CD14-positive monocyte (primary cell): ENCODE measurements around the gene SEMA3D. TPM values are rescaled to one million over a fixed set of nuclear protein-coding genes. Genes with fewer than 3 reads are reported as not detected.

Experiments
- DNase-seq, 3 donors: peaks; one replicate each; pipeline ENCODE4 v3.0.0-alpha.2; 2011 to 2022
- H2AFZ ChIP-seq: 2 replicates; pipeline ENCODE4 v1.6.0; 2012; ENCODE audit warnings: mild to moderate bottlenecking, low read depth, low read length, inconsistent platforms; ENCODE audit not compliant: insufficient read depth, poor library complexity, severe bottlenecking
- H3K27ac ChIP-seq, 2 donors: 1 replicate in 1 of 2; 2 replicates in 1 of 2; pipeline ENCODE4 v1.5.1; 2012 to 2013; ENCODE audit warnings: low read length in 2 of 2, control low read depth in 1 of 2, inconsistent platforms in 1 of 2, low read depth in 1 of 2, mild to moderate bottlenecking in 1 of 2
- H3K27me3 ChIP-seq, 2 donors: one replicate each; pipeline versions ENCODE4 v1.6.0 to v1.6.1; 2011 to 2013; ENCODE audit warnings: low read length in 2 of 2; ENCODE audit not compliant: control insufficient read depth in 2 of 2, insufficient read depth in 2 of 2
- H3K36me3 ChIP-seq, 2 donors: replicated peaks in 1 of 2; 1 replicate in 1 of 2; 2 replicates in 1 of 2; pipeline versions ENCODE4 v1.5.1 to v1.6.1; 2012 to 2013; ENCODE audit warnings: low read length in 2 of 2, control low read depth in 1 of 2, inconsistent platforms in 1 of 2, mild to moderate bottlenecking in 1 of 2; ENCODE audit not compliant: insufficient read depth in 2 of 2, control insufficient read depth in 1 of 2
- H3K4me1 ChIP-seq, 2 donors: 1 replicate in 1 of 2; 2 replicates in 1 of 2; pipeline versions ENCODE4 v1.5.1 to v1.6.1; 2012 to 2013; ENCODE audit warnings: low read length in 2 of 2, control low read depth in 1 of 2, inconsistent platforms in 1 of 2, mild to moderate bottlenecking in 1 of 2, moderate library complexity in 1 of 2; ENCODE audit not compliant: insufficient read depth in 2 of 2, control insufficient read depth in 1 of 2
- H3K4me2 ChIP-seq: replicated peaks from 2 replicates; pipeline ENCODE3; 2012; ENCODE audit warnings: low read length, moderate library complexity, mild to moderate bottlenecking; ENCODE audit not compliant: poor library complexity, severe bottlenecking; ENCODE audit errors: extremely low read depth
- H3K4me3 ChIP-seq, 3 experiments: fragments of 200-600 bp in 1 of 3; sonication (generic) in 1 of 3; replicated peaks in 1 of 3; 1 replicate in 2 of 3; 2 replicates in 1 of 3; pipeline ENCODE4 v1.5.1; 2011 to 2013; ENCODE audit warnings: low read length in 3 of 3, mild to moderate bottlenecking in 3 of 3, control low read depth in 2 of 3, low read depth in 2 of 3, inconsistent platforms in 1 of 3, moderate library complexity in 1 of 3
- H3K79me2 ChIP-seq: 2 replicates; pipeline ENCODE4 v1.6.0; 2012; ENCODE audit warnings: mild to moderate bottlenecking, control low read depth, inconsistent platforms, low read length, moderate library complexity; ENCODE audit not compliant: insufficient read depth
- H3K9ac ChIP-seq: 2 replicates; pipeline ENCODE4 v1.6.0; 2017; ENCODE audit warnings: low read length, mild to moderate bottlenecking; ENCODE audit not compliant: insufficient read depth, poor library complexity, severe bottlenecking
- H3K9me3 ChIP-seq, 2 donors: replicated peaks in 1 of 2; 1 replicate in 1 of 2; 2 replicates in 1 of 2; pipeline versions ENCODE4 v1.5.1 to v1.6.1; 2012 to 2013; ENCODE audit warnings: low read length in 2 of 2, control low read depth in 1 of 2; ENCODE audit not compliant: control insufficient read depth in 1 of 2, insufficient read depth in 1 of 2
- H4K20me1 ChIP-seq: 2 replicates; pipeline ENCODE4 v1.6.0; 2012; ENCODE audit warnings: mild to moderate bottlenecking, low read length, control low read depth, moderate library complexity; ENCODE audit not compliant: insufficient read depth
- H3K27ac Mint-ChIP-seq, 7 donors: one replicate each; pipeline ENCODE4 v1.8.0; 2020; ENCODE audit warnings: mild to moderate bottlenecking in 7 of 7, mixed read lengths in 7 of 7, moderate library complexity in 6 of 7, inconsistent platforms in 2 of 7
- H3K27me3 Mint-ChIP-seq, 3 donors: one replicate each; pipeline ENCODE4 v1.8.0; 2021 to 2022; ENCODE audit warnings: low read depth in 3 of 3, mild to moderate bottlenecking in 3 of 3, mixed read lengths in 3 of 3, moderate library complexity in 3 of 3, inconsistent platforms in 1 of 3
- H3K36me3 Mint-ChIP-seq, 2 donors: one replicate each; pipeline ENCODE4 v1.8.0; 2020; ENCODE audit warnings: mixed read lengths in 2 of 2, inconsistent platforms in 1 of 2, mild to moderate bottlenecking in 1 of 2
- H3K4me1 Mint-ChIP-seq: one replicate; pipeline ENCODE4 v1.8.0; 2020; ENCODE audit warnings: mild to moderate bottlenecking, mixed read lengths
- H3K4me3 Mint-ChIP-seq, 2 donors: one replicate each; pipeline ENCODE4 v1.8.0; 2020; ENCODE audit warnings: mild to moderate bottlenecking in 2 of 2, mixed read lengths in 2 of 2, moderate library complexity in 1 of 2
- H3K9me3 Mint-ChIP-seq, 7 donors: one replicate each; pipeline ENCODE4 v1.8.0; 2020 to 2022; ENCODE audit warnings: mixed read lengths in 7 of 7, mild to moderate bottlenecking in 6 of 7, moderate library complexity in 6 of 7, inconsistent platforms in 2 of 7
- CTCF ChIP-seq: fragments of 200-600 bp; IDR thresholded peaks from one replicate; pipeline ENCODE4 v1.8.0; 2022; ENCODE audit warnings: antibody characterized with exemption, mild to moderate bottlenecking
- WGBS: methylation state at CpG from one replicate; pipeline ENCODE4 v1.1.5; 2013; ENCODE audit warnings: missing lambda C conversion rate; ENCODE audit not compliant: insufficient coverage; 5-methylcytosine and 5-hydroxymethylcytosine counted together
- intact Hi-C, 2 donors: fragments of 100-400 bp; cut with micrococcal nuclease; formaldehyde crosslinking; loops; one replicate each; pipeline versions ENCODE4 v1.15.0 to v1.15.1; 2023
- polyA plus RNA-seq, 3 donors: library from polyadenylated mRNA; depleted of rRNA in 1 of 3; unstranded in 2 of 3; stranded (reverse) in 1 of 3; fragments of 300-500 nt in 2 of 3; fragments of >200 nt in 1 of 3; fragmentation: Illumina TruSeq in 2 of 3; gene quantifications; 1 replicate in 2 of 3; 2 replicates in 1 of 3; pipeline ENCODE4 v1.2.3, GENCODE V29; 2012 to 2021

Gene SEMA3D
- polyA plus RNA-seq, 3 donors: not detected

- no peaks in the 10 kb centered on the region for H3K4me1 ChIP-seq
- no peaks in the 10 kb centered on the region for H3K4me1 Mint-ChIP-seq
- H2AFZ ChIP-seq: no peak overlapping the region
- H3K4me3 Mint-ChIP-seq: no peak overlapping the region
- H3K36me3 ChIP-seq: no peaks in the 10 kb centered on the region
- WGBS: 85% methylated on average over 2 of the region's 2 CpGs
- no peak overlapping the region for H3K4me3 ChIP-seq
- no peak for TF ChIP-seq CTCF
- H3K27ac Mint-ChIP-seq: no peak overlapping the region
- H3K79me2 ChIP-seq: no peaks in the 10 kb centered on the region
- no peak overlapping the region for H3K27ac ChIP-seq
- H3K27me3 Mint-ChIP-seq: peaks cover 0 to 3% (median 0%) of the 10 kb centered on the region in 3 donors
- H3K9me3 ChIP-seq: no peaks in the 10 kb centered on the region
- peaks cover 0 to 4% (median 0%) of the 10 kb centered on the region in 7 donors for H3K9me3 Mint-ChIP-seq
- H3K4me2 ChIP-seq: no peak overlapping the region
- intact Hi-C loops: no loop called here
- no peaks in the 10 kb centered on the region for H4K20me1 ChIP-seq
- H3K27me3 ChIP-seq: no peaks in the 10 kb centered on the region
- DNase-seq: no peak
- no peaks in the 10 kb centered on the region for H3K36me3 Mint-ChIP-seq
- H3K9ac ChIP-seq: no peak overlapping the region
Measured at GRCh38 chr7:85061456-85061855, 125.4 kb downstream of the SEMA3D start.

- Histone ChIP-seq H3K27ac (no peak overlapping the region), H3K4me3 (no peak overlapping the region), H3K27me3 (no peaks in the 10 kb centered on the region), H3K4me1 (no peaks in the 10 kb centered on the region), H3K9ac (no peak overlapping the region), H3K36me3 (no peaks in the 10 kb centered on the region), H3K79me2 (no peaks in the 10 kb centered on the region), H4K20me1 (no peaks in the 10 kb centered on the region), H3K4me2 (no peak overlapping the region), H3K9me3 (no peaks in the 10 kb centered on the region), H2AFZ (no peak overlapping the region)
- intact Hi-C loops: no loop called here
- Mint-ChIP-seq H3K27me3 (peaks cover 0 to 3% (median 0%) of the 10 kb centered on the region in 3 donors), H3K27ac (no peak overlapping the region), H3K36me3 (no peaks in the 10 kb centered on the region), H3K4me1 (no peaks in the 10 kb centered on the region), H3K9me3 (peaks cover 0 to 4% (median 0%) of the 10 kb centered on the region in 7 donors), H3K4me3 (no peak overlapping the region)
- TF ChIP-seq CTCF: no peak
- WGBS: 100% methylated on average over 2 of the region's 2 CpGs
- DNase-seq: no peak
Measured at GRCh38 chr7:85060696-85061095, 126.2 kb downstream of the SEMA3D start.
